ENCODE measurements around the gene GABRR3.

GABRR3 gene

GRCh38 chr3:97988784-97989568, 46.1 kb downstream of the GABRR3 start:
- no peak for DNase-seq

- DNase-seq: no peak
These were observed 47.8 kb downstream of the GABRR3 start for GRCh38 chr3:97987306-97987705.

- DNase-seq: no peak
These were observed 51.1 kb downstream of the GABRR3 start for GRCh38 chr3:97983933-97984491.

- DNase-seq: no peak
These were observed 53.2 kb downstream of the GABRR3 start for GRCh38 chr3:97981886-97982285.

- DNase-seq: no peak
These were observed 55.5 kb downstream of the GABRR3 start for GRCh38 chr3:97979610-97980009.

GRCh38 chr3:97975466-97975865, 59.6 kb downstream of the GABRR3 start:
- no peak for DNase-seq

- DNase-seq: no peak
These were observed 60.1 kb downstream of the GABRR3 start for GRCh38 chr3:97974996-97975395.

GRCh38 chr3:97972976-97973375, 62.1 kb downstream of the GABRR3 start:
- DNase-seq: no peak

GRCh38 chr3:97971679-97972567, 63.2 kb downstream of the GABRR3 start, which contains the start of gene RIOX2:
RIOX2 (minus strand) TSS chr3:97972431; CDS start chr3:97967593, 4,838 bp downstream.
- peak; percentile 86 for DNase-seq

- no peak for DNase-seq
These were observed 64.0 kb downstream of the GABRR3 start for GRCh38 chr3:97970956-97971620.

GRCh38 chr3:97970156-97970555, 65.0 kb downstream of the GABRR3 start:
- no peak for DNase-seq

GRCh38 chr3:97969541-97969940, 65.6 kb downstream of the GABRR3 start:
- no peak for DNase-seq

- DNase-seq: no peak
These were observed 66.7 kb downstream of the GABRR3 start for GRCh38 chr3:97968376-97968775.

- DNase-seq: no peak
These were observed 67.1 kb downstream of the GABRR3 start for GRCh38 chr3:97967966-97968365.

- no peak for DNase-seq
These were observed 73.9 kb downstream of the GABRR3 start for GRCh38 chr3:97960993-97961766.

GRCh38 chr3:97960551-97960950, 74.6 kb downstream of the GABRR3 start:
- no peak for DNase-seq

GRCh38 chr3:97959872-97960271, 75.2 kb downstream of the GABRR3 start:
- no peak for DNase-seq

- DNase-seq: no peak
These were observed 76.3 kb downstream of the GABRR3 start for GRCh38 chr3:97958796-97959195.

GRCh38 chr3:97958396-97958795, 76.7 kb downstream of the GABRR3 start:
- no peak for DNase-seq

- no peak for DNase-seq
These were observed 77.4 kb downstream of the GABRR3 start for GRCh38 chr3:97957617-97958311.

GRCh38 chr3:97956051-97956450, 79.1 kb downstream of the GABRR3 start:
- DNase-seq: no peak

All from SHP77 treated with DMSO at 0.1 percent for 48 hours (cell line).